Panc1 (cell line): Measurements from ENCODE around the gene CD300LB. TPM values are rescaled to one million over a fixed set of nuclear protein-coding genes. Genes with fewer than 3 reads are reported as not detected.
"Not testable (repeated sequence)": the region's sequence is repeated elsewhere in the genome, so short reads cannot be mapped to it uniquely, and the experiment has no call there.

Source experiments
- ATAC-seq: fragments of 200-7000 bp; cut with Tn5 transposase; 2 replicates; pipeline ENCODE4 v1.9.1; 2020; ENCODE audit warnings: mild to moderate bottlenecking, moderate library complexity
- BruUV-seq: library from RNA; stranded (reverse); fragments of 400-500 nt; replicated peaks from 2 replicates; lab custom pipeline; 2021; lab: Mats Ljungman, UMichigan
- CTCF ChIA-PET: fragments of 300-600 bp; sonication (Branson Sonifier 250); formaldehyde crosslinking; loops from one replicate; lab custom pipeline; 2022; ENCODE audit warnings: antibody characterized with exemption; lab: Charles Lee
- POLR2A ChIA-PET: fragments of 300-600 bp; sonication (Branson Sonifier 250); formaldehyde crosslinking; loops from one replicate; lab custom pipeline; 2022; ENCODE audit warnings: antibody characterized with exemption; lab: Charles Lee
- DNase-seq: peaks from one replicate; pipeline ENCODE4 v3.0.0-alpha.2; 2010; ENCODE audit warnings: low read depth, low spot score
- H3K27ac ChIP-seq: 2 replicates; pipeline ENCODE4 v1.5.1; 2011; ENCODE audit warnings: mild to moderate bottlenecking, low read length, inconsistent platforms
- H3K27me3 ChIP-seq: fragments of 200-500 bp; sonication (Bioruptor generic); 2 replicates; pipeline ENCODE4 v1.6.0; 2014; ENCODE audit warnings: low read length, inconsistent platforms; ENCODE audit not compliant: control insufficient read depth, insufficient read depth
- H3K36me3 ChIP-seq: fragments of 200-500 bp; sonication (Bioruptor generic); 2 replicates; pipeline ENCODE4 v1.5.1; 2014; ENCODE audit warnings: inconsistent platforms, mild to moderate bottlenecking, low read length, moderate library complexity; ENCODE audit not compliant: control insufficient read depth, insufficient read depth
- H3K4me1 ChIP-seq: 2 replicates; pipeline ENCODE4 v1.5.1; 2011; ENCODE audit warnings: inconsistent platforms, mild to moderate bottlenecking, low read length, moderate library complexity; ENCODE audit not compliant: control insufficient read depth, insufficient read depth
- H3K4me3 ChIP-seq, 2 experiments: 2 replicates each; pipeline ENCODE4 v1.5.1; 2011 to 2012; ENCODE audit warnings: low read depth in 2 of 2, low read length in 2 of 2, mild to moderate bottlenecking in 2 of 2, inconsistent platforms in 1 of 2, moderate library complexity in 1 of 2
- H3K9me3 ChIP-seq: fragments of 200-500 bp; sonication (Bioruptor generic); 2 replicates; pipeline ENCODE4 v1.5.1; 2014; ENCODE audit warnings: low read depth, mild to moderate bottlenecking, inconsistent platforms, low read length, moderate library complexity; ENCODE audit not compliant: control insufficient read depth, insufficient read depth
- CTCF ChIP-seq: fragments of 450-650 bp; IDR thresholded peaks from 2 replicates; pipeline ENCODE4 v1.5.1; 2017; ENCODE audit warnings: mild to moderate bottlenecking
- POLR2AphosphoS5 ChIP-seq: IDR thresholded peaks from 2 replicates; pipeline ENCODE4 v1.6.1; 2012; ENCODE audit warnings: mild to moderate bottlenecking, low read depth, low read length, moderate library complexity
- REST ChIP-seq, 2 experiments: IDR thresholded peaks; 2 replicates each; pipeline ENCODE4 v1.6.1; 2011 to 2012; ENCODE audit warnings: low read depth in 2 of 2, control low read depth in 1 of 2, low read length in 1 of 2, mild to moderate bottlenecking in 1 of 2, moderate library complexity in 1 of 2; ENCODE audit not compliant: insufficient read depth in 1 of 2
- SIN3A ChIP-seq: IDR thresholded peaks from 2 replicates; pipeline ENCODE4 v1.6.1; 2012; ENCODE audit warnings: low read depth, mild to moderate bottlenecking, low read length, moderate library complexity, borderline replicate concordance; ENCODE audit not compliant: insufficient read depth
- TCF7L2 ChIP-seq: IDR thresholded peaks from 2 replicates; pipeline ENCODE4 v1.6.1; 2011; ENCODE audit warnings: mild to moderate bottlenecking, low read depth, low read length, inconsistent platforms
- in situ Hi-C: cut with HindIII; loops from 2 replicates; pipeline ENCODE4 v1.10.0; 2016; ENCODE audit warnings: low sequenced_read_pairs, low pct_unique_long_range_greater_than_20kb
- intact Hi-C: fragments of 100-400 bp; cut with micrococcal nuclease; formaldehyde crosslinking; loops from one replicate; pipeline ENCODE4 v1.10.0; 2022; ENCODE audit not compliant: unreplicated experiment
- total RNA-seq: library from RNA; stranded (reverse); gene quantifications from one replicate; pipeline ENCODE4 v1.2.1, GENCODE V29; 2021; ENCODE audit not compliant: unreplicated experiment

The CD300LB gene
- total RNA-seq, 1 experiment from 2014 or later = not detected

GRCh38 chr17:74561586-74561985, 30.3 kb upstream of the CD300LB start:
- Histone ChIP-seq H3K9me3 (no peaks in the 10 kb centered on the region), H3K36me3 (no peaks in the 10 kb centered on the region), H3K27me3 (peaks cover 5% of the 10 kb centered on the region; the same call in 1 of the 2 replicates), H3K4me1 (no peaks in the 10 kb centered on the region), H3K27ac (no peak overlapping the region), H3K4me3 (no peak overlapping the region)
- intact Hi-C loops = no loop called here
- no TSS peak for BruUV-seq
- in situ Hi-C loops = no loop called here
- ChIA-PET POLR2A (no interaction called here), CTCF (no interaction called here)
- TF ChIP-seq REST (IDR thresholded peaks at IDR 0.05; ENCODE audit: insufficient read depth in 1 of 2, low read depth in 2 of 2, low read length in 1 of 2) (no peak), TCF7L2 (no peak), SIN3A (no peak), POLR2AphosphoS5 (no peak), CTCF (no peak)
- DNase-seq = no peak
- ATAC-seq = no peak

GRCh38 chr17:74558882-74559519, 27.7 kb upstream of the CD300LB start:
- TF ChIP-seq TCF7L2 = no peak
- no peak for TF ChIP-seq POLR2AphosphoS5
- no peak for TF ChIP-seq REST (IDR thresholded peaks at IDR 0.05; ENCODE audit: insufficient read depth in 1 of 2, low read depth in 2 of 2, low read length in 1 of 2)
- no peak for TF ChIP-seq SIN3A
- no peak for TF ChIP-seq CTCF
- Histone ChIP-seq H3K27ac (no peak overlapping the region), H3K36me3 (no peaks in the 10 kb centered on the region), H3K4me3 (no peak overlapping the region), H3K4me1 (no peaks in the 10 kb centered on the region), H3K27me3 (peaks cover 5% of the 10 kb centered on the region; the same call in 1 of the 2 replicates), H3K9me3 (no peaks in the 10 kb centered on the region)
- in situ Hi-C loops (no loop called here), intact Hi-C loops (no loop called here)
- CTCF ChIA-PET = no interaction called here
- BruUV-seq = no TSS peak
- POLR2A ChIA-PET = no interaction called here
- DNase-seq (no peak), ATAC-seq (no peak)

DNA sequence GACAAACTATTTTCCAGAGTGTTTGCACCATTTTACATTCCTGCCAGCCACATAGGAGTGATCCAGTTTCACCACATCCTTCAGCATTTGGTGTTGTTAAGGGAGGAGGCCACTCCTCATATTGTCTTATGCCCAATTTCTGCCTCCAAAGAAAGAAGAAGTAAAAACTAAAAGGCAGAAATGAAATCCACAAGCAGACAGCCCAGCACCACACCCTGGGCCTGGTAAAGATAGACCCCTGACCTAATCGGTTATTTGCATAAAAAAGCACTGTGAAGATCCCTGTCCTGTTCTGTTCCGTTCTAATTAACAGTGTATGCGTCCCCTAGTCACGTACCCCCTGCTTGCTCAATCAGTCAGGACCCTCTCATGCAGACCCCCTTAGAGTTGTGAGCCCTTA, 27.1 kb upstream of the CD300LB start:
- BruUV-seq, H3K27ac ChIP-seq: not testable (repeated sequence)

More for the DNA sequence above, 27.1 kb upstream of the CD300LB start:
- H3K27me3 ChIP-seq, ATAC-seq, in situ Hi-C loops, CTCF ChIA-PET, DNase-seq, intact Hi-C loops, H3K9me3 ChIP-seq, H3K4me1 ChIP-seq, H3K36me3 ChIP-seq, POLR2A ChIA-PET, H3K4me3 ChIP-seq: not testable (repeated sequence)
